K562 (cell line): Measurements from ENCODE around the gene PPT2. TPM values are rescaled to one million over a fixed set of nuclear protein-coding genes. Genes with fewer than 3 reads are reported as not detected.

Source experiments
- ADNP ChIP-seq: fragments of 200-800 bp; sonication (Bioruptor generic); IDR thresholded peaks from 2 replicates; pipeline ENCODE4 v1.6.1; 2016; ENCODE audit warnings: missing genetic modification characterization, missing compliant biosample characterization
- FOXJ3 ChIP-seq: sonication (generic); formaldehyde crosslinking; IDR thresholded peaks from 2 replicates; pipeline ENCODE4 v1.4.0; 2020; ENCODE audit warnings: mild to moderate bottlenecking, missing genetic modification reagents
- FOXP1 ChIP-seq: sonication (generic); formaldehyde crosslinking; IDR thresholded peaks from 2 replicates; pipeline ENCODE4 v1.8.0; 2022; ENCODE audit warnings: mild to moderate bottlenecking, missing genetic modification reagents
- GTF2B ChIP-seq: IDR thresholded peaks from 2 replicates; pipeline ENCODE4 v1.6.1; 2011; ENCODE audit not compliant: insufficient read length; ENCODE audit errors: extremely low read depth
- HOXB6 ChIP-seq: fragments of 250-450 bp; sonication (Bioruptor Pico); IDR thresholded peaks from 2 replicates; pipeline ENCODE4 v1.5.1; 2022; ENCODE audit warnings: mild to moderate bottlenecking, borderline replicate concordance
- MCM7 ChIP-seq, 2 experiments: fragments of 450-650 bp; IDR thresholded peaks; 2 replicates each; pipeline ENCODE4 v1.6.1; 2016 to 2018
- MEIS2 ChIP-seq: fragments of 450-650 bp; IDR thresholded peaks from 2 replicates; pipeline ENCODE4 v1.6.1; 2014; ENCODE audit warnings: mild to moderate bottlenecking; ENCODE audit not compliant: partially characterized antibody
- POLR2B ChIP-seq: fragments of 450-650 bp; IDR thresholded peaks from 2 replicates; pipeline ENCODE4 v1.6.1; 2018; ENCODE audit warnings: low read depth; ENCODE audit not compliant: partially characterized antibody
- PTTG1 ChIP-seq: fragments of 450-650 bp; IDR thresholded peaks from 2 replicates; pipeline ENCODE4 v1.6.1; 2016; ENCODE audit warnings: low read depth, mild to moderate bottlenecking, missing genetic modification characterization, missing compliant biosample characterization
- SMARCB1 ChIP-seq: IDR thresholded peaks from 2 replicates; pipeline ENCODE4 v1.6.1; 2011; ENCODE audit warnings: improper control_type of control experiment, low read depth; ENCODE audit not compliant: insufficient read length
- SOX6 ChIP-seq: fragments of 450-650 bp; IDR thresholded peaks from 2 replicates; pipeline ENCODE4 v1.6.1; 2014; ENCODE audit warnings: mild to moderate bottlenecking
- TAF9B ChIP-seq: fragments of 450-650 bp; IDR thresholded peaks from 2 replicates; pipeline ENCODE4 v1.6.1; 2018; ENCODE audit warnings: mild to moderate bottlenecking; ENCODE audit not compliant: partially characterized antibody
- TFAP4 ChIP-seq: sonication (generic); formaldehyde crosslinking; IDR thresholded peaks from 2 replicates; pipeline ENCODE4 v1.8.0; 2022; ENCODE audit warnings: missing genetic modification reagents, mild to moderate bottlenecking, moderate library complexity, borderline replicate concordance
- U2AF1 ChIP-seq: fragments of 200-400 bp; formaldehyde crosslinking; optimal IDR thresholded peaks from 2 replicates; pipeline ENCODE3; 2017; ENCODE audit warnings: mild to moderate bottlenecking, low read depth, low read length, moderate library complexity
- USF1 ChIP-seq: sonication (generic); formaldehyde crosslinking; IDR thresholded peaks from 2 replicates; pipeline ENCODE4 v1.9.0; 2022; ENCODE audit warnings: mild to moderate bottlenecking, missing genetic modification reagents
- ZBTB12 ChIP-seq: fragments of 250-450 bp; sonication (Bioruptor Pico); IDR thresholded peaks from 2 replicates; pipeline ENCODE4 v1.4.0; 2020
- ZHX1 ChIP-seq: fragments of 150-350 bp; conservative IDR thresholded peaks from 2 replicates; pipeline ENCODE4 v1.6.1; 2014; ENCODE audit warnings: low read length
- ZNF512 ChIP-seq: IDR thresholded peaks from 2 replicates; pipeline ENCODE4 v1.6.1; 2016; ENCODE audit warnings: missing genetic modification characterization, missing compliant biosample characterization
- ZNF655 ChIP-seq: fragments of 250-450 bp; sonication (Bioruptor Pico); IDR thresholded peaks from 2 replicates; pipeline ENCODE4 v1.5.0; 2021
- polyA plus RNA-seq, 8 experiments: library from polyadenylated mRNA; depleted of rRNA in 4 of 8; stranded (reverse) in 5 of 8; unstranded in 3 of 8; fragments of >200 nt; fragmentation: Nextera tagmentation in 2 of 8; fragmentation: Illumina TruSeq in 1 of 8; extraction: Ambion mirVana in 2 of 8; extraction: Trizol in 1 of 8; gene quantifications; 2 replicates each; pipeline versions ENCODE4 v1.2.1 to v1.2.3, GENCODE V29; 2011 to 2014; ENCODE audit warnings: inconsistent platforms in 1 of 8, missing spikeins in 1 of 8
- total RNA-seq, 7 experiments: library from RNA; depleted of rRNA in 6 of 7; stranded (reverse); fragments of >200 nt in 6 of 7; fragmentation: Illumina TruSeq in 2 of 7; extraction: Trizol in 2 of 7; gene quantifications; 2 replicates each; pipeline versions ENCODE4 v1.2.1 to v1.2.3, GENCODE V29; 2011 to 2021; ENCODE audit warnings: low replicate concordance in 1 of 7

The PPT2 gene
- total and polyA plus RNA-seq, 9 of the 15 experiments (the other 6 are each of a cell fraction or from before 2014, with no cell fraction given), result 27.4 to 98.8 (median 69.9) TPM

- no peak for TF ChIP-seq HOXB6 (CRISPR knock-in tag)
- TF ChIP-seq MCM7 (IDR thresholded peaks at IDR 0.05), result 0 out of 4 replicates have a peak, but pooled peaks of 1 of the 2 experiments have one; percentile 71
- TF ChIP-seq FOXJ3 (CRISPR knock-in tag), result no peak
- TF ChIP-seq ZHX1, result no peak
- no peak for TF ChIP-seq U2AF1
- TF ChIP-seq USF1 (CRISPR knock-in tag), result no peak; the same call in 1 of the 2 replicates
- TF ChIP-seq ZBTB12 (CRISPR knock-in tag), result no peak
- TF ChIP-seq ADNP (tag), result no peak
- no peak for TF ChIP-seq SOX6
- TF ChIP-seq FOXP1 (CRISPR knock-in tag), result peak; percentile 97
- no peak for TF ChIP-seq MEIS2
- no peak for TF ChIP-seq POLR2B
- no peak for TF ChIP-seq ZNF655 (CRISPR knock-in tag)
- TF ChIP-seq SMARCB1, result no peak
- TF ChIP-seq TAF9B, result no peak
- TF ChIP-seq PTTG1 (tag), result no peak
- TF ChIP-seq ZNF512 (tag), result no peak
- TF ChIP-seq TFAP4 (CRISPR knock-in tag), result peak; percentile 71; the same call in 1 of the 2 replicates
- TF ChIP-seq GTF2B, result no peak
These were observed 697 bp downstream of the PPT2 start (continued) for GRCh38 chr6:32154514-32155161.
